ENCODE results near the gene TNPO2.

The TNPO2 gene

GRCh38 chr19:12723641-12724426 lies at the start of gene TNPO2:
Gene TNPO2 (minus strand): TSS chr19:12723932. CDS start chr19:12720977, 2,955 bp downstream.
- H3K9me3 Mint-ChIP-seq = no peaks in the 10 kb centered on the region
- H3K27ac Mint-ChIP-seq = peak within 1 kb of the TSS; percentile 83
- no peaks in the 10 kb centered on the region for H3K27me3 Mint-ChIP-seq
- peak within 1 kb of the TSS; percentile 90 for H3K4me3 Mint-ChIP-seq
- intact Hi-C loops (cut with micrococcal nuclease) = no loop called here
- H3K4me1 Mint-ChIP-seq (ENCODE audit: low read depth) = peaks cover 46% of the 10 kb centered on the region
- H3K36me3 Mint-ChIP-seq (ENCODE audit: low read depth) = peaks cover 42% of the 10 kb centered on the region

GRCh38 chr19:12772323-12772722 lies 48.6 kb upstream of the TNPO2 start:
- Mint-ChIP-seq H3K27me3 (no peaks in the 10 kb centered on the region), H3K27ac (no peak overlapping the region)
- intact Hi-C loops (cut with micrococcal nuclease) = no loop called here

GRCh38 chr19:12770922-12771321 lies 47.2 kb upstream of the TNPO2 start:
- intact Hi-C loops (cut with micrococcal nuclease) = no loop called here
- H3K4me1 Mint-ChIP-seq (ENCODE audit: low read depth) = peaks cover 29% of the 10 kb centered on the region
- no peak overlapping the region for H3K4me3 Mint-ChIP-seq
- no peak overlapping the region for H3K27ac Mint-ChIP-seq
- no peaks in the 10 kb centered on the region for H3K27me3 Mint-ChIP-seq
- H3K36me3 Mint-ChIP-seq (ENCODE audit: low read depth) = peaks cover 57% of the 10 kb centered on the region
- no peaks in the 10 kb centered on the region for H3K9me3 Mint-ChIP-seq

More at GRCh38 chr19:12772323-12772722, 48.6 kb upstream of the TNPO2 start:
- H3K4me1 Mint-ChIP-seq (ENCODE audit: low read depth) = peaks cover 24% of the 10 kb centered on the region
- no peak overlapping the region for H3K4me3 Mint-ChIP-seq
- H3K36me3 Mint-ChIP-seq (ENCODE audit: low read depth) = peaks cover 43% of the 10 kb centered on the region
- H3K9me3 Mint-ChIP-seq = no peaks in the 10 kb centered on the region

- H3K36me3 Mint-ChIP-seq (ENCODE audit: low read depth) = peaks cover 69% of the 10 kb centered on the region
- H3K27ac Mint-ChIP-seq = no peak overlapping the region
- intact Hi-C loops (cut with micrococcal nuclease) = no loop called here
- H3K4me1 Mint-ChIP-seq (ENCODE audit: low read depth) = peaks cover 27% of the 10 kb centered on the region
- H3K4me3 Mint-ChIP-seq = no peak overlapping the region
- H3K9me3 Mint-ChIP-seq = no peaks in the 10 kb centered on the region
- no peaks in the 10 kb centered on the region for H3K27me3 Mint-ChIP-seq
Observed at GRCh38 chr19:12769689-12770088, 46.0 kb upstream of the TNPO2 start.

GRCh38 chr19:12767666-12768065 lies 43.9 kb upstream of the TNPO2 start:
- Mint-ChIP-seq H3K27me3 (no peaks in the 10 kb centered on the region), H3K4me1 (ENCODE audit: low read depth) (peaks cover 10% of the 10 kb centered on the region), H3K9me3 (no peaks in the 10 kb centered on the region), H3K27ac (no peak overlapping the region), H3K36me3 (ENCODE audit: low read depth) (peaks cover 79% of the 10 kb centered on the region), H3K4me3 (no peak overlapping the region)
- intact Hi-C loops (cut with micrococcal nuclease) = loop anchor here (2.0 kb wide), 1 partner anchor 79 kb away; no protein-coding TSS in a partner anchor

- intact Hi-C loops (cut with micrococcal nuclease) = loop anchor here (2.0 kb wide), 1 partner anchor 80 kb away; no protein-coding TSS in a partner anchor
- Mint-ChIP-seq H3K27me3 (no peaks in the 10 kb centered on the region), H3K4me1 (ENCODE audit: low read depth) (peaks cover 7% of the 10 kb centered on the region), H3K36me3 (ENCODE audit: low read depth) (peaks cover 85% of the 10 kb centered on the region), H3K4me3 (no peak overlapping the region), H3K9me3 (no peaks in the 10 kb centered on the region), H3K27ac (no peak overlapping the region)
Observed at GRCh38 chr19:12767150-12767549, 43.4 kb upstream of the TNPO2 start.

- Mint-ChIP-seq H3K27me3 (no peaks in the 10 kb centered on the region), H3K4me3 (peak overlapping the region; percentile 78), H3K4me1 (ENCODE audit: low read depth) (peaks cover 7% of the 10 kb centered on the region), H3K36me3 (ENCODE audit: low read depth) (peaks cover 89% of the 10 kb centered on the region), H3K9me3 (no peaks in the 10 kb centered on the region), H3K27ac (peak overlapping the region; percentile 60)
- intact Hi-C loops (cut with micrococcal nuclease) = loop anchor here (2.0 kb wide), 1 partner anchor 81 kb away; no protein-coding TSS in a partner anchor
Observed at GRCh38 chr19:12766051-12766521, 42.4 kb upstream of the TNPO2 start.

GRCh38 chr19:12764698-12765097 lies 41.0 kb upstream of the TNPO2 start:
- Mint-ChIP-seq H3K27me3 (no peaks in the 10 kb centered on the region), H3K4me1 (ENCODE audit: low read depth) (peaks cover 12% of the 10 kb centered on the region), H3K27ac (no peak overlapping the region), H3K9me3 (no peaks in the 10 kb centered on the region), H3K36me3 (ENCODE audit: low read depth) (peaks cover 75% of the 10 kb centered on the region), H3K4me3 (no peak overlapping the region)
- intact Hi-C loops (cut with micrococcal nuclease) = no loop called here

GRCh38 chr19:12763100-12763499 lies 39.4 kb upstream of the TNPO2 start:
- no peak overlapping the region for H3K27ac Mint-ChIP-seq
- no peaks in the 10 kb centered on the region for H3K9me3 Mint-ChIP-seq
- peaks cover 66% of the 10 kb centered on the region for H3K36me3 Mint-ChIP-seq (ENCODE audit: low read depth)
- intact Hi-C loops (cut with micrococcal nuclease) = no loop called here
- peaks cover 12% of the 10 kb centered on the region for H3K27me3 Mint-ChIP-seq
- peaks cover 12% of the 10 kb centered on the region for H3K4me1 Mint-ChIP-seq (ENCODE audit: low read depth)
- no peak overlapping the region for H3K4me3 Mint-ChIP-seq

GRCh38 chr19:12759686-12760085 lies 36.0 kb upstream of the TNPO2 start:
- Mint-ChIP-seq H3K4me3 (no peak overlapping the region), H3K9me3 (no peaks in the 10 kb centered on the region), H3K27me3 (peaks cover 24% of the 10 kb centered on the region), H3K27ac (no peak overlapping the region), H3K4me1 (ENCODE audit: low read depth) (peaks cover 11% of the 10 kb centered on the region), H3K36me3 (ENCODE audit: low read depth) (peaks cover 33% of the 10 kb centered on the region)
- intact Hi-C loops (cut with micrococcal nuclease) = loop anchor here (1.0 kb wide), 1 partner anchor 37 kb away; no protein-coding TSS in a partner anchor

- H3K4me1 Mint-ChIP-seq (ENCODE audit: low read depth) = peaks cover 11% of the 10 kb centered on the region
- no peak overlapping the region for H3K27ac Mint-ChIP-seq
- H3K4me3 Mint-ChIP-seq = peak overlapping the region; percentile 49
- H3K9me3 Mint-ChIP-seq = no peaks in the 10 kb centered on the region
- intact Hi-C loops (cut with micrococcal nuclease) = loop anchor here (1.0 kb wide), 1 partner anchor 40 kb away; no protein-coding TSS in a partner anchor
- H3K27me3 Mint-ChIP-seq = peaks cover 34% of the 10 kb centered on the region
- peaks cover 14% of the 10 kb centered on the region for H3K36me3 Mint-ChIP-seq (ENCODE audit: low read depth)
Observed at GRCh38 chr19:12757544-12758274, 34.0 kb upstream of the TNPO2 start.

GRCh38 chr19:12756150-12756883 lies 32.6 kb upstream of the TNPO2 start:
- no peak overlapping the region for H3K4me3 Mint-ChIP-seq
- no peak overlapping the region for H3K27ac Mint-ChIP-seq

GRCh38 chr19:12754465-12755196 lies 30.9 kb upstream of the TNPO2 start:
- H3K27ac Mint-ChIP-seq = no peak overlapping the region
- peaks cover 5% of the 10 kb centered on the region for H3K4me1 Mint-ChIP-seq (ENCODE audit: low read depth)
- H3K27me3 Mint-ChIP-seq = peaks cover 57% of the 10 kb centered on the region
- H3K36me3 Mint-ChIP-seq (ENCODE audit: low read depth) = no peaks in the 10 kb centered on the region
- intact Hi-C loops (cut with micrococcal nuclease) = no loop called here
- no peaks in the 10 kb centered on the region for H3K9me3 Mint-ChIP-seq
- H3K4me3 Mint-ChIP-seq = no peak overlapping the region

More at GRCh38 chr19:12756150-12756883, 32.6 kb upstream of the TNPO2 start:
- Mint-ChIP-seq H3K9me3 (no peaks in the 10 kb centered on the region), H3K27me3 (peaks cover 42% of the 10 kb centered on the region), H3K4me1 (ENCODE audit: low read depth) (peaks cover 11% of the 10 kb centered on the region), H3K36me3 (ENCODE audit: low read depth) (peaks cover under 1% of the 10 kb centered on the region)
- intact Hi-C loops (cut with micrococcal nuclease) = no loop called here
